Measurements from ENCODE around the gene RNU6-9. TPM values are rescaled to one million over a fixed set of nuclear protein-coding genes. Genes with fewer than 3 reads are reported as not detected.

RNU6-9 gene
- total RNA-seq, 1 experiment from 2014 or later, result not detected

- TF ChIP-seq ZNF532 (CRISPR knock-in tag; IDR thresholded peaks at IDR 0.05; ENCODE audit: borderline replicate concordance) (no peak), ZNF138 (CRISPR knock-in tag; conservative IDR thresholded peaks at IDR 0.05) (no peak), GRHL2 (CRISPR knock-in tag; IDR thresholded peaks at IDR 0.05; ENCODE audit: insufficient replicate concordance, severe bottlenecking) (no peak), TP53 (CRISPR knock-in tag; IDR thresholded peaks at IDR 0.05) (no peak), ZNF317 (CRISPR knock-in tag; IDR thresholded peaks at IDR 0.05; ENCODE audit: borderline replicate concordance, low read depth) (no peak), ATF6 (CRISPR knock-in tag; IDR thresholded peaks at IDR 0.05) (no peak)
- TF ChIP-seq, protein P1, sequence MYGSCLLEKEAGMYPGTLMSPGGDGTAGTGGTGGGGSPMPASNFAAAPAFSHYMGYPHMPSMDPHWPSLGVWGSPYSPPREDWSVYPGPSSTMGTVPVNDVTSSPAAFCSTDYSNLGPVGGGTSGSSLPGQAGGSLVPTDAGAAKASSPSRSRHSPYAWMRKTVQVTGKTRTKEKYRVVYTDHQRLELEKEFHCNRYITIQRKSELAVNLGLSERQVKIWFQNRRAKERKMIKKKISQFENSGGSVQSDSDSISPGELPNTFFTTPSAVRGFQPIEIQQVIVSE (CRISPR knock-in tag; IDR thresholded peaks at IDR 0.05; ENCODE audit: borderline replicate concordance), result no peak
- TF ChIP-seq, protein P2, sequence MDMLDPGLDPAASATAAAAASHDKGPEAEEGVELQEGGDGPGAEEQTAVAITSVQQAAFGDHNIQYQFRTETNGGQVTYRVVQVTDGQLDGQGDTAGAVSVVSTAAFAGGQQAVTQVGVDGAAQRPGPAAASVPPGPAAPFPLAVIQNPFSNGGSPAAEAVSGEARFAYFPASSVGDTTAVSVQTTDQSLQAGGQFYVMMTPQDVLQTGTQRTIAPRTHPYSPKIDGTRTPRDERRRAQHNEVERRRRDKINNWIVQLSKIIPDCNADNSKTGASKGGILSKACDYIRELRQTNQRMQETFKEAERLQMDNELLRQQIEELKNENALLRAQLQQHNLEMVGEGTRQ (CRISPR knock-in tag; IDR thresholded peaks at IDR 0.05), result no peak
Observed at GRCh38 chr19:941292-942132, 48.2 kb downstream of the RNU6-9 start (continued).

DNA sequence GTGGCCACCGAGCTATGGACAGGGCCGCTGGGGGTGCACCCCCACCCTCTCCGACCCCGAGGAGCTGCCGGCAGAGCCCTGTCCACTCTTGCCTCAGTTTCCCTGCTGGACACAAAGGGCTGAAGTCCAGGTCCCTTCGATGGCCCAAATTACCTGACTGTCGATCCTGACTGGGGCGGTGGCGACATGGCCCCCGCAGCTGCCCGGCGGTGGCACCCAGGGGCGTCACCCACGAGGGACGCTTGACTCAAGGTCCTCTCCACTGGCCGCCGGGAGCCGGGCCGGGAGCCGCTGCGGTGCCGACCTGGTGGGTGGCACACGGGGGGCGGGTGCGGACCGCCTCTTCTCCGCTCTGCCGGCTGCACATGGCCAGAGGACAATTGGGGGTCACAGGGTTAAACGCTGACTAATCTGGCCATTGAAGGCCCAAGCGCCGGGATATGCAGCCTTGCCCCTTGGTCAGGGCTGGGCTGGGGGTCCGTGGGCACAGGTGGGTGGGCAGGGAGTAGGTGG is 48.9 kb downstream of the RNU6-9 start:
- Mint-ChIP-seq H3K36me3 (peaks cover 35% of the 10 kb centered on the region), H3K4me1 (no peaks in the 10 kb centered on the region), H3K27me3 (ENCODE audit: low read depth) (no peaks in the 10 kb centered on the region), H3K4me3 (no peak overlapping the region), H3K9me3 (no peaks in the 10 kb centered on the region), H3K27ac (no peak overlapping the region)
- POLR2A ChIA-PET, result no interaction called here
- DNase-seq (ENCODE audit: low spot score), result no peak
- CTCF ChIA-PET, result no interaction called here
- no peak for ATAC-seq
- no peak for TF ChIP-seq RORB (CRISPR knock-in tag; IDR thresholded peaks at IDR 0.05)
- TF ChIP-seq ZNF532 (CRISPR knock-in tag; IDR thresholded peaks at IDR 0.05; ENCODE audit: borderline replicate concordance), result no peak
- TF ChIP-seq ZNF138 (CRISPR knock-in tag; conservative IDR thresholded peaks at IDR 0.05), result no peak
- TF ChIP-seq, protein P3, sequence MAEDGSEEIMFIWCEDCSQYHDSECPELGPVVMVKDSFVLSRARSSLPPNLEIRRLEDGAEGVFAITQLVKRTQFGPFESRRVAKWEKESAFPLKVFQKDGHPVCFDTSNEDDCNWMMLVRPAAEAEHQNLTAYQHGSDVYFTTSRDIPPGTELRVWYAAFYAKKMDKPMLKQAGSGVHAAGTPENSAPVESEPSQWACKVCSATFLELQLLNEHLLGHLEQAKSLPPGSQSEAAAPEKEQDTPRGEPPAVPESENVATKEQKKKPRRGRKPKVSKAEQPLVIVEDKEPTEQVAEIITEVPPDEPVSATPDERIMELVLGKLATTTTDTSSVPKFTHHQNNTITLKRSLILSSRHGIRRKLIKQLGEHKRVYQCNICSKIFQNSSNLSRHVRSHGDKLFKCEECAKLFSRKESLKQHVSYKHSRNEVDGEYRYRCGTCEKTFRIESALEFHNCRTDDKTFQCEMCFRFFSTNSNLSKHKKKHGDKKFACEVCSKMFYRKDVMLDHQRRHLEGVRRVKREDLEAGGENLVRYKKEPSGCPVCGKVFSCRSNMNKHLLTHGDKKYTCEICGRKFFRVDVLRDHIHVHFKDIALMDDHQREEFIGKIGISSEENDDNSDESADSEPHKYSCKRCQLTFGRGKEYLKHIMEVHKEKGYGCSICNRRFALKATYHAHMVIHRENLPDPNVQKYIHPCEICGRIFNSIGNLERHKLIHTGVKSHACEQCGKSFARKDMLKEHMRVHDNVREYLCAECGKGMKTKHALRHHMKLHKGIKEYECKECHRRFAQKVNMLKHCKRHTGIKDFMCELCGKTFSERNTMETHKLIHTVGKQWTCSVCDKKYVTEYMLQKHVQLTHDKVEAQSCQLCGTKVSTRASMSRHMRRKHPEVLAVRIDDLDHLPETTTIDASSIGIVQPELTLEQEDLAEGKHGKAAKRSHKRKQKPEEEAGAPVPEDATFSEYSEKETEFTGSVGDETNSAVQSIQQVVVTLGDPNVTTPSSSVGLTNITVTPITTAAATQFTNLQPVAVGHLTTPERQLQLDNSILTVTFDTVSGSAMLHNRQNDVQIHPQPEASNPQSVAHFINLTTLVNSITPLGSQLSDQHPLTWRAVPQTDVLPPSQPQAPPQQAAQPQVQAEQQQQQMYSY (CRISPR knock-in tag; IDR thresholded peaks at IDR 0.05), result no peak
- TF ChIP-seq, protein P4, sequence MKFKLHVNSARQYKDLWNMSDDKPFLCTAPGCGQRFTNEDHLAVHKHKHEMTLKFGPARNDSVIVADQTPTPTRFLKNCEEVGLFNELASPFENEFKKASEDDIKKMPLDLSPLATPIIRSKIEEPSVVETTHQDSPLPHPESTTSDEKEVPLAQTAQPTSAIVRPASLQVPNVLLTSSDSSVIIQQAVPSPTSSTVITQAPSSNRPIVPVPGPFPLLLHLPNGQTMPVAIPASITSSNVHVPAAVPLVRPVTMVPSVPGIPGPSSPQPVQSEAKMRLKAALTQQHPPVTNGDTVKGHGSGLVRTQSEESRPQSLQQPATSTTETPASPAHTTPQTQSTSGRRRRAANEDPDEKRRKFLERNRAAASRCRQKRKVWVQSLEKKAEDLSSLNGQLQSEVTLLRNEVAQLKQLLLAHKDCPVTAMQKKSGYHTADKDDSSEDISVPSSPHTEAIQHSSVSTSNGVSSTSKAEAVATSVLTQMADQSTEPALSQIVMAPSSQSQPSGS (CRISPR knock-in tag; IDR thresholded peaks at IDR 0.05; ENCODE audit: borderline replicate concordance, low read depth), result no peak
- TF ChIP-seq GRHL2 (CRISPR knock-in tag; IDR thresholded peaks at IDR 0.05; ENCODE audit: insufficient replicate concordance, severe bottlenecking), result no peak
- no peak for TF ChIP-seq NFATC4 (CRISPR knock-in tag; IDR thresholded peaks at IDR 0.05)
- no peak for TF ChIP-seq CTCF (IDR thresholded peaks at IDR 0.05)

Data from WTC11 (cell line).